Smooth muscle cell (in vitro differentiated cells): Measurements from ENCODE around the gene NFKBIL1. TPM values are rescaled to one million over a fixed set of nuclear protein-coding genes. Genes with fewer than 3 reads are reported as not detected.

Experiments used
- DNase-seq: peaks from one replicate; lab custom pipeline; 2025; ENCODE audit not compliant: unreplicated experiment; lab: John Stamatoyannopoulos, UW
- H2AFZ ChIP-seq: fragments of 200-600 bp; sonication (generic); 2 replicates; pipeline ENCODE4 v1.6.0; 2016; ENCODE audit warnings: antibody characterized with exemption, low read depth, mild to moderate bottlenecking
- H3F3A ChIP-seq: fragments of 200-600 bp; sonication (generic); 2 replicates; pipeline ENCODE4 v1.6.0; 2017; ENCODE audit warnings: antibody characterized with exemption, low read depth
- H3K27ac ChIP-seq: fragments of 200-600 bp; sonication (generic); 2 replicates; pipeline ENCODE4 v1.5.1; 2016; ENCODE audit warnings: low read depth, mild to moderate bottlenecking
- H3K27me3 ChIP-seq: fragments of 200-600 bp; sonication (generic); 2 replicates; pipeline ENCODE4 v1.6.1; 2016; ENCODE audit warnings: low read depth, mild to moderate bottlenecking
- H3K36me3 ChIP-seq: fragments of 200-600 bp; sonication (generic); 2 replicates; pipeline ENCODE4 v1.5.1; 2016; ENCODE audit warnings: low read depth
- H3K4me1 ChIP-seq: fragments of 200-600 bp; sonication (generic); 2 replicates; pipeline ENCODE4 v1.5.1; 2016; ENCODE audit warnings: low read depth
- H3K4me2 ChIP-seq: fragments of 200-600 bp; sonication (generic); 2 replicates; pipeline ENCODE4 v1.6.0; 2016; ENCODE audit warnings: mild to moderate bottlenecking
- H3K4me3 ChIP-seq: fragments of 200-600 bp; sonication (generic); 2 replicates; pipeline ENCODE4 v1.5.1; 2016; ENCODE audit warnings: mild to moderate bottlenecking
- H3K79me2 ChIP-seq: fragments of 200-600 bp; sonication (generic); 2 replicates; pipeline ENCODE4 v1.6.0; 2016; ENCODE audit warnings: low read depth, mild to moderate bottlenecking
- H3K9ac ChIP-seq: fragments of 200-600 bp; sonication (generic); 2 replicates; pipeline ENCODE4 v1.6.0; 2016; ENCODE audit warnings: low read depth
- H3K9me3 ChIP-seq: fragments of 200-600 bp; sonication (generic); replicated peaks from 2 replicates; pipeline ENCODE4 v1.5.1; 2016; ENCODE audit warnings: low read depth
- H4K20me1 ChIP-seq: fragments of 200-600 bp; sonication (generic); 2 replicates; pipeline ENCODE4 v1.6.0; 2016; ENCODE audit warnings: low read depth
- CTCF ChIP-seq: fragments of 200-600 bp; sonication (generic); IDR thresholded peaks from 2 replicates; pipeline ENCODE4 v1.5.1; 2017; ENCODE audit warnings: borderline replicate concordance, mild to moderate bottlenecking, antibody characterized with exemption; ENCODE audit not compliant: insufficient read depth, poor library complexity, severe bottlenecking
- WGBS: methylation state at CpG from one replicate; pipeline ENCODE4 v1.1.7; 2016; ENCODE audit warnings: low lambda C conversion rate; 5-methylcytosine and 5-hydroxymethylcytosine counted together
- polyA plus RNA-seq: library from polyadenylated mRNA; unstranded; fragments of >200 nt; fragmentation: Nextera tagmentation; extraction: Ambion mirVana; gene quantifications from 2 replicates; pipeline ENCODE4 v1.2.1, GENCODE V29; 2016
- total RNA-seq: library from RNA; depleted of rRNA; stranded (reverse); fragments of >200 nt; gene quantifications from 2 replicates; pipeline ENCODE4 v1.2.3, GENCODE V29; 2014

The NFKBIL1 gene
- total and polyA plus RNA-seq, 2 experiments from 2014 or later = 8.1 to 23.5 TPM

GRCh38 chr6:31573239-31574105 lies 26.1 kb downstream of the NFKBIL1 start:
- Histone ChIP-seq H2AFZ (no peak overlapping the region), H4K20me1 (no peaks in the 10 kb centered on the region), H3K79me2 (no peaks in the 10 kb centered on the region), H3K27me3 (no peaks in the 10 kb centered on the region), H3F3A (no peaks in the 10 kb centered on the region), H3K9ac (no peak overlapping the region), H3K27ac (no peak overlapping the region), H3K4me1 (no peaks in the 10 kb centered on the region), H3K9me3 (no peaks in the 10 kb centered on the region), H3K4me3 (no peak overlapping the region), H3K36me3 (no peaks in the 10 kb centered on the region), H3K4me2 (no peak overlapping the region)
- no peak for DNase-seq
- 91% methylated on average over 9 of the region's 9 CpGs for WGBS
- TF ChIP-seq CTCF = no peak

- TF ChIP-seq CTCF = no peak
- no peak overlapping the region for H3K4me3 ChIP-seq
- no peaks in the 10 kb centered on the region for H3K4me1 ChIP-seq
- no peaks in the 10 kb centered on the region for H3K79me2 ChIP-seq
- H3K27me3 ChIP-seq = no peaks in the 10 kb centered on the region
- no peak overlapping the region for H3K27ac ChIP-seq
- DNase-seq = no peak
- H3K9me3 ChIP-seq = no peaks in the 10 kb centered on the region
- no peaks in the 10 kb centered on the region for H3K36me3 ChIP-seq
- H3F3A ChIP-seq = no peaks in the 10 kb centered on the region
- no peaks in the 10 kb centered on the region for H4K20me1 ChIP-seq
- no peak overlapping the region for H3K9ac ChIP-seq
- no peak overlapping the region for H2AFZ ChIP-seq
- no peak overlapping the region for H3K4me2 ChIP-seq
- WGBS = 77% methylated on average over 13 of the region's 14 CpGs
Observed at GRCh38 chr6:31574106-31575061, 27.0 kb downstream of the NFKBIL1 start.

- no peak within 1 kb of the TSS for H3K4me3 ChIP-seq
- no peaks in the 10 kb centered on the region for H3K27me3 ChIP-seq
- H3K27ac ChIP-seq = no peak within 1 kb of the TSS
- 85% methylated on average over 19 of the region's 19 CpGs for WGBS
- H3K9ac ChIP-seq = no peak within 1 kb of the TSS
- DNase-seq = no peak
- H4K20me1 ChIP-seq = no peaks in the 10 kb centered on the region
- H3K36me3 ChIP-seq = no peaks in the 10 kb centered on the region
- no peaks in the 10 kb centered on the region for H3F3A ChIP-seq
- H3K9me3 ChIP-seq = no peaks in the 10 kb centered on the region
- no peaks in the 10 kb centered on the region for H3K79me2 ChIP-seq
- H2AFZ ChIP-seq = no peak within 1 kb of the TSS
- H3K4me1 ChIP-seq = no peaks in the 10 kb centered on the region
- no peak within 1 kb of the TSS for H3K4me2 ChIP-seq
- TF ChIP-seq CTCF = no peak
Observed at GRCh38 chr6:31575335-31575901, 28.0 kb downstream of the NFKBIL1 start, which contains the start of gene TNF. TNF (plus strand) TSS chr6:31575565; CDS start chr6:31575742, 177 bp downstream.
